Measurements from ENCODE around the gene ARHGEF17. TPM values are rescaled to one million over a fixed set of nuclear protein-coding genes. Genes with fewer than 3 reads are reported as not detected.

ARHGEF17 gene
- polyA plus RNA-seq, 3 donors: 82.4 to 106 (median 98.5) TPM

- peak in 3 of 11 donors; percentile 63 to 67 (median 64) for DNase-seq (ENCODE audit: extremely low read depth in 1 of 11, low read depth in 9 of 11, low spot score in 4 of 11)
Measured at GRCh38 chr11:73393479-73394415, 85.7 kb downstream of the ARHGEF17 start.

GRCh38 chr11:73394416-73395296 is 86.6 kb downstream of the ARHGEF17 start:
- no peak for DNase-seq (ENCODE audit: extremely low read depth in 1 of 11, low read depth in 9 of 11, low spot score in 4 of 11)

GRCh38 chr11:73395297-73396208 is 87.5 kb downstream of the ARHGEF17 start:
- DNase-seq (ENCODE audit: extremely low read depth in 1 of 11, low read depth in 9 of 11, low spot score in 4 of 11): no peak

- no peak for DNase-seq (ENCODE audit: extremely low read depth in 1 of 11, low read depth in 9 of 11, low spot score in 4 of 11)
Measured at GRCh38 chr11:73396251-73396930, 88.3 kb downstream of the ARHGEF17 start.

- no peak for DNase-seq (ENCODE audit: extremely low read depth in 1 of 11, low read depth in 9 of 11, low spot score in 4 of 11)
Measured at GRCh38 chr11:73396985-73397384, 88.9 kb downstream of the ARHGEF17 start.

- no peak for DNase-seq (ENCODE audit: extremely low read depth in 1 of 11, low read depth in 9 of 11, low spot score in 4 of 11)
Measured at GRCh38 chr11:73397468-73398131, 89.5 kb downstream of the ARHGEF17 start.

GRCh38 chr11:73398132-73398526 is 90.1 kb downstream of the ARHGEF17 start:
- no peak for DNase-seq (ENCODE audit: extremely low read depth in 1 of 11, low read depth in 9 of 11, low spot score in 4 of 11)

- DNase-seq (ENCODE audit: extremely low read depth in 1 of 11, low read depth in 9 of 11, low spot score in 4 of 11): no peak
Measured at GRCh38 chr11:73398721-73399120, 90.6 kb downstream of the ARHGEF17 start.

GRCh38 chr11:73399159-73399590 is 91.1 kb downstream of the ARHGEF17 start:
- DNase-seq (ENCODE audit: extremely low read depth in 1 of 11, low read depth in 9 of 11, low spot score in 4 of 11): no peak

GRCh38 chr11:73399636-73400035 is 91.6 kb downstream of the ARHGEF17 start:
- DNase-seq (ENCODE audit: extremely low read depth in 1 of 11, low read depth in 9 of 11, low spot score in 4 of 11): no peak

GRCh38 chr11:73400293-73400692 is 92.2 kb downstream of the ARHGEF17 start:
- DNase-seq (ENCODE audit: extremely low read depth in 1 of 11, low read depth in 9 of 11, low spot score in 4 of 11): no peak

GRCh38 chr11:73401217-73401923 is 93.3 kb downstream of the ARHGEF17 start:
- no peak for DNase-seq (ENCODE audit: extremely low read depth in 1 of 11, low read depth in 9 of 11, low spot score in 4 of 11)

GRCh38 chr11:73401924-73402833 is 94.1 kb downstream of the ARHGEF17 start:
- no peak for DNase-seq (ENCODE audit: extremely low read depth in 1 of 11, low read depth in 9 of 11, low spot score in 4 of 11)

- no peak for DNase-seq (ENCODE audit: extremely low read depth in 1 of 11, low read depth in 9 of 11, low spot score in 4 of 11)
Measured at GRCh38 chr11:73402834-73403185, 94.7 kb downstream of the ARHGEF17 start.

- no peak for DNase-seq (ENCODE audit: extremely low read depth in 1 of 11, low read depth in 9 of 11, low spot score in 4 of 11)
Measured at GRCh38 chr11:73403541-73403940, 95.5 kb downstream of the ARHGEF17 start.

GRCh38 chr11:73404048-73404447 is 96.0 kb downstream of the ARHGEF17 start:
- DNase-seq (ENCODE audit: extremely low read depth in 1 of 11, low read depth in 9 of 11, low spot score in 4 of 11): peak in 3 of 11 donors; percentile 35 to 61 (median 49)

All from renal cortex interstitium (tissue), 11 donors.